Measurements from ENCODE around the gene RASAL2.
"Not testable (repeated sequence)": the region's sequence is repeated elsewhere in the genome, so short reads cannot be mapped to it uniquely, and the experiment has no call there.

- TF ChIP-seq, protein P1, sequence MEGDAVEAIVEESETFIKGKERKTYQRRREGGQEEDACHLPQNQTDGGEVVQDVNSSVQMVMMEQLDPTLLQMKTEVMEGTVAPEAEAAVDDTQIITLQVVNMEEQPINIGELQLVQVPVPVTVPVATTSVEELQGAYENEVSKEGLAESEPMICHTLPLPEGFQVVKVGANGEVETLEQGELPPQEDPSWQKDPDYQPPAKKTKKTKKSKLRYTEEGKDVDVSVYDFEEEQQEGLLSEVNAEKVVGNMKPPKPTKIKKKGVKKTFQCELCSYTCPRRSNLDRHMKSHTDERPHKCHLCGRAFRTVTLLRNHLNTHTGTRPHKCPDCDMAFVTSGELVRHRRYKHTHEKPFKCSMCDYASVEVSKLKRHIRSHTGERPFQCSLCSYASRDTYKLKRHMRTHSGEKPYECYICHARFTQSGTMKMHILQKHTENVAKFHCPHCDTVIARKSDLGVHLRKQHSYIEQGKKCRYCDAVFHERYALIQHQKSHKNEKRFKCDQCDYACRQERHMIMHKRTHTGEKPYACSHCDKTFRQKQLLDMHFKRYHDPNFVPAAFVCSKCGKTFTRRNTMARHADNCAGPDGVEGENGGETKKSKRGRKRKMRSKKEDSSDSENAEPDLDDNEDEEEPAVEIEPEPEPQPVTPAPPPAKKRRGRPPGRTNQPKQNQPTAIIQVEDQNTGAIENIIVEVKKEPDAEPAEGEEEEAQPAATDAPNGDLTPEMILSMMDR (IDR thresholded peaks at IDR 0.05) = not testable (repeated sequence)
- not testable (repeated sequence) for TF ChIP-seq POLR2A (IDR thresholded peaks at IDR 0.05)
Measured at GRCh38 chr1:178248284-178248683, 154.4 kb downstream of the RASAL2 start.
